ENCODE measurements around the gene DCAF10.
A peak's percentile ranks its signal among the peaks of the same experiment; 100 is the strongest.
"Not testable (repeated sequence)": the region's sequence is repeated elsewhere in the genome, so short reads cannot be mapped to it uniquely, and the experiment has no call there.

DCAF10 gene

GRCh38 chr9:37909836-37910235 lies 109.2 kb downstream of the DCAF10 start:
- DNase-seq: not testable (repeated sequence)

- no peak for DNase-seq
Measured at GRCh38 chr9:37910271-37910670, 109.7 kb downstream of the DCAF10 start.

- no peak for DNase-seq
Measured at GRCh38 chr9:37911271-37911681, 110.7 kb downstream of the DCAF10 start.

GRCh38 chr9:37913480-37914153 lies 113.0 kb downstream of the DCAF10 start:
- DNase-seq: peak; percentile 53

GRCh38 chr9:37914154-37914551 lies 113.6 kb downstream of the DCAF10 start:
- DNase-seq: no peak

- DNase-seq: no peak
Measured at GRCh38 chr9:37914701-37915358, 114.2 kb downstream of the DCAF10 start.

GRCh38 chr9:37915911-37916470 lies 115.4 kb downstream of the DCAF10 start:
- no peak for DNase-seq

- DNase-seq: no peak
Measured at GRCh38 chr9:37916471-37917312, 116.1 kb downstream of the DCAF10 start.
